Upper lobe of left lung (tissue), 4 donors: ENCODE results near the gene GLOD5.

Experiments
- POLR2A ChIP-seq, 4 donors: fragments of 450-650 bp; IDR thresholded peaks; one replicate each; pipeline ENCODE4 v1.5.1; 2016 to 2017; ENCODE audit warnings: antibody characterized with exemption in 4 of 4, mild to moderate bottlenecking in 2 of 4
- TF ChIP-seq, protein P1 (sequence below), 6 experiments: fragments of 450-650 bp in 4 of 6; fragments of 200-600 bp in 2 of 6; sonication (generic) in 2 of 6; IDR thresholded peaks; one replicate each; pipeline ENCODE4 v1.5.1; 2016 to 2019; ENCODE audit warnings: antibody characterized with exemption in 6 of 6

DNA sequence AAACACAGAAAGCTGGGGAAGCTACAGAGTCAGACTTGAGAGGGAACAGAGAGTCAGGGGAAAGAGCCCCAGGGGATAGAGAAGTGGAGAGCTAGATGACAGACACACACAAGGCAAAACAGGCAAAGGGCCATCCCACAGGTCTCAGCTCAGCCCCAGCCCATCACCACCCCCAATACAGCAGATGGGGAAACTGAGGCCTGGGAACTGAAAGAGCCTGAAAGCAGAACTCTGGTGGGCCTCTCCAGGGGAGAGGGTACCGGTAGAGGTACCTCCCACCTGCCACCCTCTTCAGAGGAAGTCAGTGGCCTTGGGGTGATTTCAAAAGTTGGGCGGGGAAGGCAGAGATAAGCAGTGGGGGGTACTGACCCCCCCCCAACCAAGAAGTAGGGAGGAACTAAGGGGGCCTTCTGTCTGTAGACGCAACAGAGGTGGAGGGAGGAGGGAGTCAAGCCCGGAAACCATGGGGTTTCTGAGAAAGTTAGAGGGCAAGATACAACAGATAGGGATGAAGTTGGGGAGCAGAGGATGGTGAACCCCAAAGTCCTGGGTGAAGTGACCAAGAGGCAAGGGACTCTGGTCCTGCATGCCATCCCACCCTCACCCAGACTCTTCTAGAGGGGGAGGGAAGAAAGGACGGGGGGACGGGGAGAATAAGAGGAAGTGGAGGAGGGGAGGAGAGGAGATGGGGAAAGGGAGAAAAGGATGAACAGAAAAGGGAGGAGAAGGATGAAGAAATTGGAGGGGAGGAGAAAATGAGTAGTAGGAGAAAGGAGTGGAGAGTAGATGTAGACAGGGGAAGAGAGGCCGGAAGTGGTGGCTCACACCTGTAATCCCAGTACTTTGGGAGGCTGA lies 28.0 kb downstream of the GLOD5 start:
- TF ChIP-seq, protein P1, sequence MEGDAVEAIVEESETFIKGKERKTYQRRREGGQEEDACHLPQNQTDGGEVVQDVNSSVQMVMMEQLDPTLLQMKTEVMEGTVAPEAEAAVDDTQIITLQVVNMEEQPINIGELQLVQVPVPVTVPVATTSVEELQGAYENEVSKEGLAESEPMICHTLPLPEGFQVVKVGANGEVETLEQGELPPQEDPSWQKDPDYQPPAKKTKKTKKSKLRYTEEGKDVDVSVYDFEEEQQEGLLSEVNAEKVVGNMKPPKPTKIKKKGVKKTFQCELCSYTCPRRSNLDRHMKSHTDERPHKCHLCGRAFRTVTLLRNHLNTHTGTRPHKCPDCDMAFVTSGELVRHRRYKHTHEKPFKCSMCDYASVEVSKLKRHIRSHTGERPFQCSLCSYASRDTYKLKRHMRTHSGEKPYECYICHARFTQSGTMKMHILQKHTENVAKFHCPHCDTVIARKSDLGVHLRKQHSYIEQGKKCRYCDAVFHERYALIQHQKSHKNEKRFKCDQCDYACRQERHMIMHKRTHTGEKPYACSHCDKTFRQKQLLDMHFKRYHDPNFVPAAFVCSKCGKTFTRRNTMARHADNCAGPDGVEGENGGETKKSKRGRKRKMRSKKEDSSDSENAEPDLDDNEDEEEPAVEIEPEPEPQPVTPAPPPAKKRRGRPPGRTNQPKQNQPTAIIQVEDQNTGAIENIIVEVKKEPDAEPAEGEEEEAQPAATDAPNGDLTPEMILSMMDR (IDR thresholded peaks at IDR 0.05): no peak
- no peak for TF ChIP-seq POLR2A (IDR thresholded peaks at IDR 0.05)
